Measurements from ENCODE around the gene EML1. TPM values are rescaled to one million over a fixed set of nuclear protein-coding genes. Genes with fewer than 3 reads are reported as not detected.
A peak's percentile ranks its signal among the peaks of the same experiment; 100 is the strongest.

The EML1 gene
- total and polyA plus RNA-seq, 7 experiments from 2014 or later: not detected

GRCh38 chr14:99872786-99873440 is 79.7 kb downstream of the EML1 start:
- H3K27ac ChIP-seq (ENCODE audit: low read depth, low read length): no peak overlapping the region
- H3K27me3 ChIP-seq (ENCODE audit: control insufficient read depth in 2 of 2, insufficient read depth in 2 of 2, low read length in 2 of 2): no peaks in the 10 kb centered on the region
- H3K27ac Mint-ChIP-seq: no peak overlapping the region
- H3K36me3 Mint-ChIP-seq: no peaks in the 10 kb centered on the region
- CTCF ChIA-PET: no interaction called here
- POLR2A ChIA-PET: no interaction called here
- H3K27me3 Mint-ChIP-seq: peaks cover 34 to 66% (median 57%) of the 10 kb centered on the region in 5 donors
- H3K9me3 Mint-ChIP-seq: no peaks in the 10 kb centered on the region
- H3K36me3 ChIP-seq (ENCODE audit: control insufficient read depth in 2 of 3, insufficient read depth in 3 of 3, low read length in 3 of 3): no peaks in the 10 kb centered on the region
- no peak for ATAC-seq
- no peaks in the 10 kb centered on the region for H3K4me1 Mint-ChIP-seq
- no peak for DNase-seq
- no peak overlapping the region for H3K4me3 Mint-ChIP-seq
- no peaks in the 10 kb centered on the region for H3K4me1 ChIP-seq (ENCODE audit: control insufficient read depth in 2 of 2, insufficient read depth in 2 of 2, low read length in 2 of 2)
- H3K4me3 ChIP-seq (ENCODE audit: low read length): no peak overlapping the region
- H3K9me3 ChIP-seq (ENCODE audit: control insufficient read depth in 2 of 3, low read length in 3 of 3): no peaks in the 10 kb centered on the region
- intact Hi-C loops (cut with micrococcal nuclease): no loop called here

DNA sequence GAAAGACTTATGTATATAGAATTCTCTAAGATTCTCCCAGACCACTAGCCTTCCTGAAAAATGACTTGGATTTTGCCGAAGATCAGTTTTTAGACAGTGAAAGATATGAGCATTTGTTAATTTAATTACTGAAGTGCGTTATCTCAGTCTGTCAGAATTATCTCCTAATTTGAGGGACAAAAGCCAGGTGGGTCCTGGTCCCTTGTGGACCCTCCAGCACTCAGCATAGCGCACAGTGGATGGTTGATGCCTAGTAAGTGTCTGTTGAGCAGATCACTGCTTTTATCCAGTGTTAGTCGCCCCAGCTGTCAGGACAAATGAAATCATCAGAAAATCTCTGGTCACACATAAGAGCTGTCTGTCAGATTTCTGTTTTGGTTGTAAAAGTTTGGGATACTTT is 80.4 kb downstream of the EML1 start:
- no peak overlapping the region for H3K27ac ChIP-seq (ENCODE audit: low read depth, low read length)
- no peak overlapping the region for H3K27ac Mint-ChIP-seq
- H3K36me3 Mint-ChIP-seq: no peaks in the 10 kb centered on the region
- no peaks in the 10 kb centered on the region for H3K9me3 ChIP-seq (ENCODE audit: control insufficient read depth in 2 of 3, low read length in 3 of 3)
- H3K4me1 ChIP-seq (ENCODE audit: control insufficient read depth in 2 of 2, insufficient read depth in 2 of 2, low read length in 2 of 2): no peaks in the 10 kb centered on the region
- no peaks in the 10 kb centered on the region for H3K4me1 Mint-ChIP-seq
- CTCF ChIA-PET: no interaction called here
- DNase-seq: no peak
- no peaks in the 10 kb centered on the region for H3K27me3 ChIP-seq (ENCODE audit: control insufficient read depth in 2 of 2, insufficient read depth in 2 of 2, low read length in 2 of 2)
- no peak for ATAC-seq
- H3K9me3 Mint-ChIP-seq: no peaks in the 10 kb centered on the region
- POLR2A ChIA-PET: no interaction called here
- no peak overlapping the region for H3K4me3 Mint-ChIP-seq
- H3K27me3 Mint-ChIP-seq: peaks cover 39 to 72% (median 50%) of the 10 kb centered on the region in 5 donors
- no peaks in the 10 kb centered on the region for H3K36me3 ChIP-seq (ENCODE audit: control insufficient read depth in 2 of 3, insufficient read depth in 3 of 3, low read length in 3 of 3)
- H3K4me3 ChIP-seq (ENCODE audit: low read length): no peak overlapping the region
- intact Hi-C loops (cut with micrococcal nuclease): no loop called here

GRCh38 chr14:99874306-99874705 is 81.1 kb downstream of the EML1 start:
- Histone ChIP-seq H3K9me3 (ENCODE audit: control insufficient read depth in 2 of 3, low read length in 3 of 3) (no peaks in the 10 kb centered on the region), H3K4me1 (ENCODE audit: control insufficient read depth in 2 of 2, insufficient read depth in 2 of 2, low read length in 2 of 2) (no peaks in the 10 kb centered on the region), H3K4me3 (ENCODE audit: low read length) (no peak overlapping the region), H3K27me3 (ENCODE audit: control insufficient read depth in 2 of 2, insufficient read depth in 2 of 2, low read length in 2 of 2) (no peaks in the 10 kb centered on the region), H3K27ac (ENCODE audit: low read depth, low read length) (no peak overlapping the region), H3K36me3 (ENCODE audit: control insufficient read depth in 2 of 3, insufficient read depth in 3 of 3, low read length in 3 of 3) (no peaks in the 10 kb centered on the region)
- POLR2A ChIA-PET: no interaction called here
- H3K4me1 Mint-ChIP-seq: no peaks in the 10 kb centered on the region
- no peaks in the 10 kb centered on the region for H3K9me3 Mint-ChIP-seq
- ATAC-seq: no peak
- H3K4me3 Mint-ChIP-seq: no peak overlapping the region
- H3K36me3 Mint-ChIP-seq: no peaks in the 10 kb centered on the region
- H3K27ac Mint-ChIP-seq: no peak overlapping the region
- H3K27me3 Mint-ChIP-seq: peaks cover 44 to 72% (median 47%) of the 10 kb centered on the region in 5 donors
- no peak for DNase-seq
- intact Hi-C loops (cut with micrococcal nuclease): no loop called here
- CTCF ChIA-PET: no interaction called here

GRCh38 chr14:99875421-99875820 is 82.2 kb downstream of the EML1 start:
- intact Hi-C loops (cut with micrococcal nuclease): no loop called here
- Histone ChIP-seq H3K9me3 (ENCODE audit: control insufficient read depth in 2 of 3, low read length in 3 of 3) (no peaks in the 10 kb centered on the region), H3K27me3 (ENCODE audit: control insufficient read depth in 2 of 2, insufficient read depth in 2 of 2, low read length in 2 of 2) (no peaks in the 10 kb centered on the region), H3K27ac (ENCODE audit: low read depth, low read length) (no peak overlapping the region), H3K4me3 (ENCODE audit: low read length) (no peak overlapping the region), H3K4me1 (ENCODE audit: control insufficient read depth in 2 of 2, insufficient read depth in 2 of 2, low read length in 2 of 2) (no peaks in the 10 kb centered on the region), H3K36me3 (ENCODE audit: control insufficient read depth in 2 of 3, insufficient read depth in 3 of 3, low read length in 3 of 3) (no peaks in the 10 kb centered on the region)
- no peaks in the 10 kb centered on the region for H3K36me3 Mint-ChIP-seq
- ATAC-seq (no peak), DNase-seq (no peak)
- CTCF ChIA-PET: no interaction called here
- H3K9me3 Mint-ChIP-seq: no peaks in the 10 kb centered on the region
- H3K4me3 Mint-ChIP-seq: no peak overlapping the region
- POLR2A ChIA-PET: no interaction called here
- H3K4me1 Mint-ChIP-seq: no peaks in the 10 kb centered on the region
- H3K27me3 Mint-ChIP-seq: peaks cover 37 to 65% (median 50%) of the 10 kb centered on the region in 5 donors
- H3K27ac Mint-ChIP-seq: no peak overlapping the region

DNA sequence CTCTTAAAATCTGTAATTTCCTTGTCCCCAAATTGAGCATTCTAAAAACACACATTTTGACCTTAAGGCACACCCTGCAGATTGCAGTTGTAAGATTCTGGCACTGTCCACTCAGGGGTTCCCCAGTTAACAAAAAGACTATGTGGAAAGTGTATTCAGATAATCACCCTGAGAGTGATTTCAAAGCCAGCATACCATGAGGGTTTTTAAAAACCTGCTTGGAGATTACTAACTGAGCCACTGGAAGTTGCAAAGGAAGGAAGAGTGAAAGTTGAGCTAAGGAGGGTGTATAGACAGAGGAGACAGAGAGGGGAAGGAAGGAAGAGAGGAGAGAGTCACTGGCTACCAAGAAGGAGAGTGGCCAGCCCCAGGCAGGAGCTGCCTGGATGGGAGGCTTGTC is 82.6 kb downstream of the EML1 start:
- no peak for ATAC-seq
- Mint-ChIP-seq H3K27ac (peak overlapping the region in 1 of 9 donors; percentile 39), H3K27me3 (peaks cover 37 to 69% (median 53%) of the 10 kb centered on the region in 5 donors), H3K36me3 (no peaks in the 10 kb centered on the region), H3K4me3 (no peak overlapping the region), H3K4me1 (no peaks in the 10 kb centered on the region), H3K9me3 (no peaks in the 10 kb centered on the region)
- H3K27me3 ChIP-seq (ENCODE audit: control insufficient read depth in 2 of 2, insufficient read depth in 2 of 2, low read length in 2 of 2): no peaks in the 10 kb centered on the region
- DNase-seq: no peak
- no peak overlapping the region for H3K27ac ChIP-seq (ENCODE audit: low read depth, low read length)
- CTCF ChIA-PET: no interaction called here
- no peaks in the 10 kb centered on the region for H3K4me1 ChIP-seq (ENCODE audit: control insufficient read depth in 2 of 2, insufficient read depth in 2 of 2, low read length in 2 of 2)
- no peaks in the 10 kb centered on the region for H3K9me3 ChIP-seq (ENCODE audit: control insufficient read depth in 2 of 3, low read length in 3 of 3)
- intact Hi-C loops (cut with micrococcal nuclease): no loop called here
- no peak overlapping the region for H3K4me3 ChIP-seq (ENCODE audit: low read length)
- POLR2A ChIA-PET: no interaction called here
- H3K36me3 ChIP-seq (ENCODE audit: control insufficient read depth in 2 of 3, insufficient read depth in 3 of 3, low read length in 3 of 3): no peaks in the 10 kb centered on the region

GRCh38 chr14:99876406-99876805 is 83.2 kb downstream of the EML1 start:
- Mint-ChIP-seq H3K4me1 (no peaks in the 10 kb centered on the region), H3K9me3 (no peaks in the 10 kb centered on the region), H3K4me3 (no peak overlapping the region), H3K36me3 (no peaks in the 10 kb centered on the region), H3K27ac (no peak overlapping the region), H3K27me3 (peaks cover 37 to 68% (median 54%) of the 10 kb centered on the region in 5 donors)
- Histone ChIP-seq H3K27ac (ENCODE audit: low read depth, low read length) (no peak overlapping the region), H3K4me1 (ENCODE audit: control insufficient read depth in 2 of 2, insufficient read depth in 2 of 2, low read length in 2 of 2) (no peaks in the 10 kb centered on the region), H3K9me3 (ENCODE audit: control insufficient read depth in 2 of 3, low read length in 3 of 3) (no peaks in the 10 kb centered on the region), H3K4me3 (ENCODE audit: low read length) (no peak overlapping the region), H3K36me3 (ENCODE audit: control insufficient read depth in 2 of 3, insufficient read depth in 3 of 3, low read length in 3 of 3) (no peaks in the 10 kb centered on the region), H3K27me3 (ENCODE audit: control insufficient read depth in 2 of 2, insufficient read depth in 2 of 2, low read length in 2 of 2) (no peaks in the 10 kb centered on the region)
- DNase-seq: no peak
- ChIA-PET CTCF (no interaction called here), POLR2A (no interaction called here)
- intact Hi-C loops (cut with micrococcal nuclease): no loop called here
- no peak for ATAC-seq

DNA sequence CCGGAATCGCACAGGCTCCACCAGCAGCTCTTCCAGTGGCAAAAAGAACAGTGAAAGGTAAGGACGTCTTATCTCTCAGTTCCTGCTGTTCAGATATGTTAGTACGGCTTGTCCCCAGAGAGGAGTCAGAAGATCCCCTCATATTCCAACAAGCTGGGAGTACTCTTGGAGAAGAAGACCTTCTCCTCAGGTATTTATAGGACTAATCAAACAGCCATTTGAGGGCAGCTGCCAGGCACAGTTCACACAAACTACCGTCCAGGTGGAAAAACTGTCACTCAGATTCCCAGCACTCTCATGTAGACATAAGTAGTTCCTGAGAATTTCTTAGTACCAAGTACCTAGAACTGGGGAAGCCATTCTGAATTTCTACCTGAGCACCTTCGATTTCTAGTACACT is 85.3 kb downstream of the EML1 start:
- ChIA-PET CTCF (no interaction called here), POLR2A (no interaction called here)
- intact Hi-C loops (cut with micrococcal nuclease): no loop called here
- Histone ChIP-seq H3K9me3 (ENCODE audit: control insufficient read depth in 2 of 3, low read length in 3 of 3) (no peaks in the 10 kb centered on the region), H3K27ac (ENCODE audit: low read depth, low read length) (no peak overlapping the region), H3K4me3 (ENCODE audit: low read length) (no peak overlapping the region), H3K4me1 (ENCODE audit: control insufficient read depth in 2 of 2, insufficient read depth in 2 of 2, low read length in 2 of 2) (no peaks in the 10 kb centered on the region), H3K27me3 (ENCODE audit: control insufficient read depth in 2 of 2, insufficient read depth in 2 of 2, low read length in 2 of 2) (peaks cover 0 to 2% of the 10 kb centered on the region in 2 donors), H3K36me3 (ENCODE audit: control insufficient read depth in 2 of 3, insufficient read depth in 3 of 3, low read length in 3 of 3) (no peaks in the 10 kb centered on the region)
- no peak overlapping the region for H3K27ac Mint-ChIP-seq
- H3K27me3 Mint-ChIP-seq: peaks cover 25 to 50% (median 42%) of the 10 kb centered on the region in 5 donors
- H3K4me1 Mint-ChIP-seq: no peaks in the 10 kb centered on the region
- ATAC-seq (no peak), DNase-seq (no peak)
- no peaks in the 10 kb centered on the region for H3K36me3 Mint-ChIP-seq
- no peak overlapping the region for H3K4me3 Mint-ChIP-seq
- H3K9me3 Mint-ChIP-seq: no peaks in the 10 kb centered on the region
